Mesothelial cell of epicardium (in vitro differentiated cells): ENCODE results near the gene GPR6. TPM values are rescaled to one million over a fixed set of nuclear protein-coding genes. Genes with fewer than 3 reads are reported as not detected.

Source experiments
- DNase-seq, 2 experiments: peaks; one replicate each; pipeline ENCODE4 v3.0.0; 2021; ENCODE audit warnings: low spot score in 2 of 2; ENCODE audit not compliant: unreplicated experiment in 2 of 2
- H3K27ac Mint-ChIP-seq: 2 replicates; pipeline ENCODE4 v1.8.0; 2021; ENCODE audit warnings: mixed read lengths
- H3K27me3 Mint-ChIP-seq: 2 replicates; pipeline ENCODE4 v1.8.0; 2021; ENCODE audit warnings: low read depth, mixed read lengths
- H3K36me3 Mint-ChIP-seq: 2 replicates; pipeline ENCODE4 v1.8.0; 2021; ENCODE audit warnings: mixed read lengths
- H3K4me1 Mint-ChIP-seq: 2 replicates; pipeline ENCODE4 v1.8.0; 2021; ENCODE audit warnings: mixed read lengths
- H3K4me3 Mint-ChIP-seq: 2 replicates; pipeline ENCODE4 v1.8.0; 2021; ENCODE audit warnings: mild to moderate bottlenecking, moderate library complexity, mixed read lengths
- H3K9me3 Mint-ChIP-seq: 2 replicates; pipeline ENCODE4 v1.8.0; 2021; ENCODE audit warnings: mixed read lengths
- total RNA-seq: library from RNA; stranded (reverse); gene quantifications from 3 replicates; pipeline ENCODE4 v1.2.1, GENCODE V29; 2021
- TF ChIP-seq, protein P1 (sequence below): fragments of 200-600 bp; sonication (generic); IDR thresholded peaks from one replicate; pipeline ENCODE4 v1.5.0; 2021; ENCODE audit warnings: antibody characterized with exemption; ENCODE audit not compliant: unreplicated experiment

Gene GPR6
- total RNA-seq, 1 donor from 2014 or later = not detected

GRCh38 chr6:109946979-109947378, 31.1 kb upstream of the GPR6 start:
- TF ChIP-seq, protein P1, sequence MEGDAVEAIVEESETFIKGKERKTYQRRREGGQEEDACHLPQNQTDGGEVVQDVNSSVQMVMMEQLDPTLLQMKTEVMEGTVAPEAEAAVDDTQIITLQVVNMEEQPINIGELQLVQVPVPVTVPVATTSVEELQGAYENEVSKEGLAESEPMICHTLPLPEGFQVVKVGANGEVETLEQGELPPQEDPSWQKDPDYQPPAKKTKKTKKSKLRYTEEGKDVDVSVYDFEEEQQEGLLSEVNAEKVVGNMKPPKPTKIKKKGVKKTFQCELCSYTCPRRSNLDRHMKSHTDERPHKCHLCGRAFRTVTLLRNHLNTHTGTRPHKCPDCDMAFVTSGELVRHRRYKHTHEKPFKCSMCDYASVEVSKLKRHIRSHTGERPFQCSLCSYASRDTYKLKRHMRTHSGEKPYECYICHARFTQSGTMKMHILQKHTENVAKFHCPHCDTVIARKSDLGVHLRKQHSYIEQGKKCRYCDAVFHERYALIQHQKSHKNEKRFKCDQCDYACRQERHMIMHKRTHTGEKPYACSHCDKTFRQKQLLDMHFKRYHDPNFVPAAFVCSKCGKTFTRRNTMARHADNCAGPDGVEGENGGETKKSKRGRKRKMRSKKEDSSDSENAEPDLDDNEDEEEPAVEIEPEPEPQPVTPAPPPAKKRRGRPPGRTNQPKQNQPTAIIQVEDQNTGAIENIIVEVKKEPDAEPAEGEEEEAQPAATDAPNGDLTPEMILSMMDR = no peak
- no peaks in the 10 kb centered on the region for H3K4me1 Mint-ChIP-seq
- H3K4me3 Mint-ChIP-seq = no peak overlapping the region
- no peak overlapping the region for H3K27ac Mint-ChIP-seq
- no peak for DNase-seq
- H3K36me3 Mint-ChIP-seq = no peaks in the 10 kb centered on the region
- H3K27me3 Mint-ChIP-seq = peaks cover 26% of the 10 kb centered on the region
- no peaks in the 10 kb centered on the region for H3K9me3 Mint-ChIP-seq

DNA sequence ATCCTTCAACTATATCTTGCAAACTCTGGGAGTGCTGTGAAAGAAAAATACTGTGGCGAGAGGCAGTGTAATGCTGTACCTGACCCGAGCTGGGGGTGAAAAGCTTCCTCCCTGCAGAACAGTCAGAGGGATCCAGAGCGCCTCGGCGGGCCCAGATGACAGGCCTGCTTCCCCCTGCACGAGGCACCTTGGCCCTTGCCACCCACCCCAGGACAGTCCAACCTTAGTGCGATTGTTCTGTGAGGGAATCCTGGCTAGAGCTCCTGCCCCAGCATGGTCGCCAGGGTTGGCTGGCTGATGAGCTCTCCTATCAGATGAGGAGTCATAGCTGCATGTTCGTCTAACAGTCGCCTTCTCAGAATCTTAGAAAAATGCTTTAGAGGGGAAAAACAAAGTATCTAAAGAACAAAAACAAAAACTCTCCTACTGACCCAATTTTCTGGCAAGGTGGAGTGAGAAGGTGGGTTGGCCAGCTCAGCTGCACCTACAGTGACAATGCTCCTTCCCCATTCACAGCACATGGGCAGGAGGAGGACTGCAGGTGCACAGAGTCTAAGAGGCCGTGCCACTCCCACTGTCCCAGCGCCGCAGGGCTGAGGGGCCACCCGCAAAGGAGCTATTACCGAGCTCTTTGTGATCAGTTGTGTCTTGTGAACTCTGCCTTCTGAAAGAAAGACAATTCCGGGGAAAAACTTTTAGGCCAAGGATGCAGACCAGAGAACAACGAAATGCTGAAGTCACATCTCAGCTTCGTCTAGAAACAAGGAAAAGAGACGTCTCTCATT, 28.6 kb upstream of the GPR6 start:
- no peaks in the 10 kb centered on the region for H3K36me3 Mint-ChIP-seq
- no peak overlapping the region for H3K4me3 Mint-ChIP-seq
- TF ChIP-seq, protein P1 = no peak
- peaks cover 14% of the 10 kb centered on the region for H3K27me3 Mint-ChIP-seq
- peaks cover 1% of the 10 kb centered on the region for H3K9me3 Mint-ChIP-seq
- no peak overlapping the region for H3K27ac Mint-ChIP-seq
- no peak for DNase-seq
- no peaks in the 10 kb centered on the region for H3K4me1 Mint-ChIP-seq

DNA sequence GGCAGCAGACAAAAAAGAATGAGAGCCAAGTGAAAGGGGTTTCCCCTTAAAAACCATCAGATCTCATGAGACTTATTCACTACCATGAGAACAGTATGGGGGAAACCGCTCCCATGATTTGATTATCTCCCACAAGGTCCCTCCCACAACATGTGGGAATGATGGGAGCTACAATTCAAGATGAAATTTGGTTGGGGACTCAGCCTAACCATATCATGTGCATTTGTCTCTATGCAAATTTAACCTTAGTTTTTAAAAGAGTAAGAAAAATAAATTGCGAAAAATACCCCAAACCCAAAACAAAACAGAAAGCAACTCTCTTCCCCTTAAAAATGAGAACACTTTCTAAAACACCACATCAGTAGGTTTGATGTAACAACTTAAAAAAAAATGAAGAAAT, 22.6 kb upstream of the GPR6 start:
- H3K4me1 Mint-ChIP-seq = no peaks in the 10 kb centered on the region
- no peak overlapping the region for H3K27ac Mint-ChIP-seq
- no peak overlapping the region for H3K4me3 Mint-ChIP-seq
- H3K9me3 Mint-ChIP-seq = peaks cover 9% of the 10 kb centered on the region
- no peak for DNase-seq
- H3K36me3 Mint-ChIP-seq = no peaks in the 10 kb centered on the region
- TF ChIP-seq, protein P1 = no peak
- peaks cover 29% of the 10 kb centered on the region for H3K27me3 Mint-ChIP-seq

DNA sequence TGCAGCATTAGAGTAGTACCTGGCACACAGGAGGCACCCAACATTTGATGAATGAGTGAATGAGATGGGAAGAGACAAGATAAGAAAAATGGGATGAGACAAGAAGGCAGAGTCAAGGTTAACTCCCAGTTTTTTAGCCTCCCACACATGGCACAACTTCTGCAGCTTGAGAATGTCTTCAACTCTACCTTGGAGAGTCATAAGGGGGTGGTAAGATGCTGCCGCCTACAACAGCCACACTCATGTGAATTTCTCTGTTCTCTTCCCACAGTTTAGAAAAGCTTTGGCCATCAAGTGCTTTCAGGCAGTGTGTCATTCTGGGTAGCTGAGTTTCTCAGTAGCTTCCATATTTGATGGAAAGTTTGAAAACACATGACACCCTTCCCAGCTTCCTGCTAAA, 19.5 kb upstream of the GPR6 start:
- Mint-ChIP-seq H3K4me1 (no peaks in the 10 kb centered on the region), H3K4me3 (no peak overlapping the region), H3K27ac (no peak overlapping the region), H3K9me3 (peaks cover 9% of the 10 kb centered on the region), H3K36me3 (no peaks in the 10 kb centered on the region), H3K27me3 (peaks cover 29% of the 10 kb centered on the region)
- DNase-seq = no peak
- TF ChIP-seq, protein P1 = no peak

GRCh38 chr6:109961611-109962041, 16.5 kb upstream of the GPR6 start:
- DNase-seq = no peak
- no peaks in the 10 kb centered on the region for H3K4me1 Mint-ChIP-seq
- H3K27me3 Mint-ChIP-seq = peaks cover 32% of the 10 kb centered on the region
- no peak overlapping the region for H3K4me3 Mint-ChIP-seq
- H3K9me3 Mint-ChIP-seq = no peaks in the 10 kb centered on the region
- H3K27ac Mint-ChIP-seq = no peak overlapping the region
- TF ChIP-seq, protein P1 = no peak
- H3K36me3 Mint-ChIP-seq = no peaks in the 10 kb centered on the region
